Thyroid gland (tissue), 4 donors: ENCODE results near the gene CEP170. TPM values are rescaled to one million over a fixed set of nuclear protein-coding genes. Genes with fewer than 3 reads are reported as not detected.

Experiments used
- DNase-seq, 2 donors: peaks; one replicate each; pipeline ENCODE4 v3.0.0-alpha.2; 2019
- H3K27ac ChIP-seq, 3 donors: fragments of 200-600 bp; sonication (generic); 1 replicate in 2 of 3; 2 replicates in 1 of 3; pipeline ENCODE4 v1.5.1; 2016 to 2019; ENCODE audit warnings: mild to moderate bottlenecking in 1 of 3, moderate library complexity in 1 of 3
- H3K27me3 ChIP-seq: fragments of 200-600 bp; sonication (generic); one replicate; pipeline ENCODE4 v1.5.1; 2019
- H3K36me3 ChIP-seq, 2 donors: fragments of 200-600 bp; sonication (generic); one replicate each; pipeline ENCODE4 v1.5.1; 2016 to 2019
- H3K4me1 ChIP-seq, 2 donors: fragments of 200-600 bp; sonication (generic); one replicate each; pipeline ENCODE4 v1.5.1; 2017 to 2019
- H3K4me3 ChIP-seq, 3 donors: fragments of 200-600 bp; sonication (generic); replicated peaks in 1 of 3; 1 replicate in 2 of 3; 2 replicates in 1 of 3; pipeline ENCODE4 v1.5.1; 2016; ENCODE audit warnings: mild to moderate bottlenecking in 1 of 3
- H3K9me3 ChIP-seq: fragments of 200-600 bp; sonication (generic); one replicate; pipeline ENCODE4 v1.5.1; 2017
- POLR2A ChIP-seq, 2 donors: fragments of 450-650 bp; IDR thresholded peaks; one replicate each; pipeline ENCODE4 v1.6.1; 2017; ENCODE audit warnings: antibody characterized with exemption in 2 of 2, mild to moderate bottlenecking in 2 of 2, moderate library complexity in 1 of 2
- WGBS, 2 donors: methylation state at CpG; one replicate each; pipeline ENCODE4 v1.1.5; 2017; 5-methylcytosine and 5-hydroxymethylcytosine counted together
- intact Hi-C: fragments of 100-400 bp; cut with DNase I; formaldehyde crosslinking; loops from one replicate; pipeline ENCODE4 v1.15.1; 2023
- total RNA-seq, 4 donors: library from RNA; depleted of rRNA; stranded (reverse); fragments of >200 nt; gene quantifications; one replicate each; pipeline ENCODE4 v1.2.3, GENCODE V29; 2016
- TF ChIP-seq, protein P1 (sequence below), 6 experiments: fragments of 200-600 bp in 3 of 6; fragments of 450-650 bp in 3 of 6; sonication (generic) in 3 of 6; IDR thresholded peaks; one replicate each; pipeline ENCODE4 v1.5.1; 2016 to 2019; ENCODE audit warnings: antibody characterized with exemption in 6 of 6, mild to moderate bottlenecking in 2 of 6, inconsistent platforms in 1 of 6, moderate library complexity in 1 of 6

Gene CEP170
- total RNA-seq = 10 to 100 TPM; 62.8 to 93.8 (median 75.3) TPM

DNA sequence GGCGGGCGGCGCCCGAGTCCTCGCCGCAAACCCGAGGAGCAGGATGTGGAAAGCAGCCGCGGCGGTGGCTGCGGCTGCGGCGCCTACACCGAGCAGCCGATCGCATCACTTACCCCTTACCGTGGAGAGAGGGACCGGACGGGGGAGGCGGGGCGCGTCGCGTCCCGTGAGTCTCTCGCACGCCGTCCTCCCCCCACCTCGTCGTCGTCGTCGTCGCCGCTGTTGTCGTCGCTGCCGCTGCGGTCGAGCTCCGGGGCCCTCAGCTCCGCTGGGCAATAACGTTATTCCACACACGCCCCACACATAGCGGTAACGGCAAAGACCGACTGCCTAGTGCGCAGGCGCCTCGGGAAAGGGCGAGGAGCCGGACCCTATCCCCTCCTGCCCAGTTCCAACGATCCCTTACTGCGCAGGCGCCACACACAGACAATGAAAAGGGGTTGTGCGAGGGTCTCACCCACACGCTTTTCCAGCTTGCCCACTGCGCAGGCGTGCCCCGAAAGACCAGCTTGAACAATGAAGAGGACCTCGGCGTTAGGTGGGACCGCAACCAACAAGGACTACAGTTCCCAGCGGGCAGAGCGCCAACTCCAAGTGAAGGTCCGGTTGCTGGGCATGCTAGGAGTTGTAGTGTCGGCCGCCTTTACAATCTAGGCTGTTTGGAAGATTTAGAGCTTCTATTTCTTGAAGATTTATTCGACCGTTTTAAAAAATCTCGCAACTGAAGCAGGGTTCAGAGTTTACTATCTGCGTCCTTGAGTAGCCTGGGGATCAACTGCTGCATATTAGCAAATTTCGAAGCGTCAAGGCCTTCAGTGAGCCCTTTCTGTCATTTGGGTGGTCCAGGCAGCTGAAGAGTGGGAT, at the start of gene CEP170:
TSS of gene CEP170 (minus strand) at position 355 of the 864 bp plus-strand sequence. CDS start 30,001 bp downstream, outside the sequence.
- Histone ChIP-seq H3K27ac (peak within 1 kb of the TSS; percentile 95 to 99 (median 99)), H3K4me1 (peaks cover 28 to 33% of the 10 kb centered on the region in 2 donors), H3K9me3 (no peaks in the 10 kb centered on the region), H3K4me3 (peak within 1 kb of the TSS; percentile 70 to 79 (median 77)), H3K36me3 (no peaks in the 10 kb centered on the region), H3K27me3 (no peaks in the 10 kb centered on the region)
- TF ChIP-seq POLR2A (IDR thresholded peaks at IDR 0.05) = peak; percentile 53 to 84
- TF ChIP-seq, protein P1, sequence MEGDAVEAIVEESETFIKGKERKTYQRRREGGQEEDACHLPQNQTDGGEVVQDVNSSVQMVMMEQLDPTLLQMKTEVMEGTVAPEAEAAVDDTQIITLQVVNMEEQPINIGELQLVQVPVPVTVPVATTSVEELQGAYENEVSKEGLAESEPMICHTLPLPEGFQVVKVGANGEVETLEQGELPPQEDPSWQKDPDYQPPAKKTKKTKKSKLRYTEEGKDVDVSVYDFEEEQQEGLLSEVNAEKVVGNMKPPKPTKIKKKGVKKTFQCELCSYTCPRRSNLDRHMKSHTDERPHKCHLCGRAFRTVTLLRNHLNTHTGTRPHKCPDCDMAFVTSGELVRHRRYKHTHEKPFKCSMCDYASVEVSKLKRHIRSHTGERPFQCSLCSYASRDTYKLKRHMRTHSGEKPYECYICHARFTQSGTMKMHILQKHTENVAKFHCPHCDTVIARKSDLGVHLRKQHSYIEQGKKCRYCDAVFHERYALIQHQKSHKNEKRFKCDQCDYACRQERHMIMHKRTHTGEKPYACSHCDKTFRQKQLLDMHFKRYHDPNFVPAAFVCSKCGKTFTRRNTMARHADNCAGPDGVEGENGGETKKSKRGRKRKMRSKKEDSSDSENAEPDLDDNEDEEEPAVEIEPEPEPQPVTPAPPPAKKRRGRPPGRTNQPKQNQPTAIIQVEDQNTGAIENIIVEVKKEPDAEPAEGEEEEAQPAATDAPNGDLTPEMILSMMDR (IDR thresholded peaks at IDR 0.05) = no peak
- WGBS, 2 donors = 0 to 1% methylated on average over 18 to 24 of the region's 74 CpGs
- intact Hi-C loops = no loop called here
- peak; percentile 93 to 95 for DNase-seq

DNA sequence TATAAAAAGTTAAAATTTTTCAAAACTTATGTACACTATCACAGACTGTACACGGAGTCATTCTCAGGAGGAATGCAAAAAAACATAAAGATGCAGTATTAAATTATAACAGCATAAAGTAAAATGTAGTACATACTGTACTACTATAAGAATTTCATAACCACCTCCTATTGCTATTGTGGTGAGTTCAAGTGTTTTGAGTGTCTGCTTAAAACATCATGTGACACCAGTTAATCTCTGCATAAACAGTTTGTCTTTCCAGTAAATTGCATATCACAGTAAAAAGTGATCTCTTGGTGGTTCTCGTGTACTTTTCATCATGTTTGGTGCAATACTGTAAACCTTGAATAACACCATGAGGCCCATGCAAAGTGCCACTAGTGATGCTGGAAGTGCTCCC, 46.0 kb upstream of the CEP170 start:
- intact Hi-C loops = loop anchor here (10.0 kb wide), 1 partner anchor 66 kb away; no protein-coding TSS in a partner anchor
- Histone ChIP-seq H3K27me3 (no peaks in the 10 kb centered on the region), H3K9me3 (no peaks in the 10 kb centered on the region), H3K36me3 (no peaks in the 10 kb centered on the region), H3K27ac (no peak overlapping the region), H3K4me3 (no peak overlapping the region), H3K4me1 (peaks cover 0 to 9% of the 10 kb centered on the region in 2 donors)
- TF ChIP-seq POLR2A (IDR thresholded peaks at IDR 0.05) = no peak
- TF ChIP-seq, protein P1 (IDR thresholded peaks at IDR 0.05) = no peak
- no peak for DNase-seq
- 87 to 94% methylated on average over 2 of the region's 2 CpGs for WGBS, 2 donors

DNA sequence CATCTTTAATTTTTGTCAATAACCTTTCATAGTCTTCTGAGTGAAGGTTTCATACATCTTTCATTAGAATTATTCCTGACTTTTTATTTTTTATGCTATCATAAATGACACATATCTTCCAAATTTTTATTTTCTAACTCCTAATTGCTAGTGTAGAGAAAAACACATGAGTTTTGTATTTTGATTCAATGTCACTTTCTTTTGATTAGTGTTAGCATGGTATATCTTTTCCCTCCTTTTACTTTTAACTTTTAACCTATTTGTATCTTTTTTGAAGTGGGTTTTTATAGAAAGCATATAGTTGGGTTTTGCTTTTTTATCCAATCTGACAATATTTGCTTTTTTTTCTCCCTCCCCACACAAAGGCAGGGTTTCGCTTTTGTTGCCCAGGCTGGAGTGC, 44.0 kb upstream of the CEP170 start:
- Histone ChIP-seq H3K9me3 (no peaks in the 10 kb centered on the region), H3K27ac (no peak overlapping the region), H3K27me3 (no peaks in the 10 kb centered on the region), H3K36me3 (no peaks in the 10 kb centered on the region), H3K4me3 (no peak overlapping the region), H3K4me1 (peaks cover 0 to 9% of the 10 kb centered on the region in 2 donors)
- TF ChIP-seq POLR2A (IDR thresholded peaks at IDR 0.05) = no peak
- DNase-seq = no peak
- WGBS, 2 donors = 98 to 100% methylated on average over 1 of the region's 1 CpG
- intact Hi-C loops = no loop called here

DNA sequence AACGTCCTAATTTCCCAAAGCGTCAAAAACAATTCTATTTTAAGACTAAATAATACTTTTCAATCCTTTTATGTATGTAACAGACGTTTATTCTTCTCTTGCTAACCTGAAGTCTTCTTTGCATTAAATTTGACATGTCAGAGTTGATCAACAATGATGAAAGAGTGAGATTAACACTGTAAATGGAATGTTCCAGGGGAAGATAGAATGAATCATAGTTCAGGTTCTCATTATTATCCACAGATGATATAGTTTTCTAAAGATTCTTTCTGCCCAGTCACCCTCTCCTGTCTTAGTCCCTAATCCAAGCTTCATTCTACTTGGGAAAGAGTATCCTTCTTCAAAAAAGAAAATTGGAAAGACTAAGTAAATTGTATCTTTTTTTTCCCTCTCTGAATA, 39.6 kb upstream of the CEP170 start:
- H3K9me3 ChIP-seq = no peaks in the 10 kb centered on the region
- no peak overlapping the region for H3K27ac ChIP-seq
- H3K4me1 ChIP-seq = no peaks in the 10 kb centered on the region
- intact Hi-C loops = no loop called here
- H3K27me3 ChIP-seq = no peaks in the 10 kb centered on the region
- no peak for DNase-seq
- no peaks in the 10 kb centered on the region for H3K36me3 ChIP-seq
- WGBS, 2 donors = 84 to 94% methylated on average over 3 of the region's 3 CpGs
- no peak for TF ChIP-seq POLR2A (IDR thresholded peaks at IDR 0.05)
- TF ChIP-seq, protein P1 (IDR thresholded peaks at IDR 0.05) = no peak
- no peak overlapping the region for H3K4me3 ChIP-seq

DNA sequence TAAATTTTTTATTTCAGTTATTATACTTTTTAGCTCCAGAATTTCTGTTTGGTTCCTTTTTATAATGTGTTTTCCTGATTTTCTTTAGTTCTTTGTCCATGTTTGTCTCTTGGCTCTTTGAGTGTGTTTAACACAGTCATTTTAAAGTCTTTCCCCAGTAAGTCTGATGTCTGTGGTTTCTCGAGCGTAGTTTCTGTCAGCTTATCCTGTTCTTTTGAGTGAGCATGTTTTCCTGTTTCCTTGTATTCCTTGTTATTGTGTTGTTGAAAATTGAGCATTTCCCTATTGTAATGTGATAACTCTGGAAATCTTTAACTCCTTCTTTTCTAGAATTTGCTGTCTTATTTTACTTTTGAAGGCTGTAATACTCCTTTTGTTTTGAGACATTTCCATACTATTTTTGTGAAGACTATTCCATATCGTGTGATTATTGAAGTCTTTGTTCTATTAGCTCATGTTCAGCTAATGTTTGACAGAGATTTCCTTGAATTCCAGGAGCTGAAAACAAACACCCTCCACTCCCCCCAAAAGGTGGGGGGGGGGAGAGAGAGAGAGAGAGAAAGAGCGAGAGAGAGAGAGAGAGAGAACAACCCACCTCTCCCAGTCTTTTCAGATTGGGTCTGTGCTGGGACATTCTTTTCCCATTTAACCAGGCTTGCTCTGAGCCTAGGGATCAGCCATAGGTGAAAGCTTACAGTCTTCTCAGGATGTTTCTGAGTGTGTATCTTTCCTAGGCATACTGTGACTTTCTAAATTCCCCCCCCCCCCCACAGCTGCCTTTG, 39.1 kb upstream of the CEP170 start:
- TF ChIP-seq POLR2A (IDR thresholded peaks at IDR 0.05) = no peak
- TF ChIP-seq, protein P1 (IDR thresholded peaks at IDR 0.05) = no peak
- Histone ChIP-seq H3K27ac (no peak overlapping the region), H3K9me3 (no peaks in the 10 kb centered on the region), H3K36me3 (no peaks in the 10 kb centered on the region), H3K4me3 (no peak overlapping the region), H3K4me1 (no peaks in the 10 kb centered on the region), H3K27me3 (no peaks in the 10 kb centered on the region)
- no peak for DNase-seq
- 82 to 89% methylated on average over 3 to 4 of the region's 4 CpGs for WGBS, 2 donors
- intact Hi-C loops = no loop called here
